NK-92 (cell line): Measurements from ENCODE around the gene CASP4.
"Not testable (repeated sequence)": the region's sequence is repeated elsewhere in the genome, so short reads cannot be mapped to it uniquely, and the experiment has no call there.

Experiments
- DNase-seq: peaks from one replicate; lab custom pipeline; 2025; ENCODE audit not compliant: unreplicated experiment; lab: John Stamatoyannopoulos, UW

Gene CASP4

GRCh38 chr11:104968355-104968855 lies at the start of gene CASP4:
Gene CASP4 (minus strand): TSS chr11:104968574. CDS start chr11:104968525, 49 bp downstream.
- DNase-seq, result no peak

GRCh38 chr11:105007463-105007862 lies 39.1 kb upstream of the CASP4 start:
- DNase-seq, result no peak

GRCh38 chr11:105005451-105005845 lies 37.1 kb upstream of the CASP4 start:
- DNase-seq, result no peak

GRCh38 chr11:105004021-105004420 lies 35.6 kb upstream of the CASP4 start:
- no peak for DNase-seq

GRCh38 chr11:105003151-105003550 lies 34.8 kb upstream of the CASP4 start:
- DNase-seq, result no peak

- DNase-seq, result no peak
Observed at GRCh38 chr11:105000797-105001196, 32.4 kb upstream of the CASP4 start.

GRCh38 chr11:105000167-105000566 lies 31.8 kb upstream of the CASP4 start:
- DNase-seq, result no peak

- DNase-seq, result no peak
Observed at GRCh38 chr11:104999721-105000120, 31.3 kb upstream of the CASP4 start.

- DNase-seq, result no peak
Observed at GRCh38 chr11:104997288-104997687, 28.9 kb upstream of the CASP4 start.

GRCh38 chr11:104995001-104995408 lies 26.6 kb upstream of the CASP4 start:
- DNase-seq, result no peak

- DNase-seq, result no peak
Observed at GRCh38 chr11:104992781-104993180, 24.4 kb upstream of the CASP4 start.

- no peak for DNase-seq
Observed at GRCh38 chr11:104991994-104992393, 23.6 kb upstream of the CASP4 start.

GRCh38 chr11:104984808-104985207 lies 16.4 kb upstream of the CASP4 start:
- no peak for DNase-seq

- DNase-seq, result no peak
Observed at GRCh38 chr11:104979839-104980238, 11.5 kb upstream of the CASP4 start.

GRCh38 chr11:104973616-104974015 lies 5.2 kb upstream of the CASP4 start:
- no peak for DNase-seq

GRCh38 chr11:104972924-104973323 lies 4.5 kb upstream of the CASP4 start:
- not testable (repeated sequence) for DNase-seq

GRCh38 chr11:104970756-104971155 lies 2.4 kb upstream of the CASP4 start:
- no peak for DNase-seq

GRCh38 chr11:104968856-104969776 lies 742 bp upstream of the CASP4 start:
- no peak for DNase-seq

GRCh38 chr11:104967534-104968354 lies 630 bp downstream of the CASP4 start:
- no peak for DNase-seq

- no peak for DNase-seq
Observed at GRCh38 chr11:104965735-104966134, 2.6 kb downstream of the CASP4 start.

- DNase-seq, result no peak
Observed at GRCh38 chr11:104964247-104964646, 4.1 kb downstream of the CASP4 start.

- DNase-seq, result no peak
Observed at GRCh38 chr11:104962852-104963251, 5.5 kb downstream of the CASP4 start.
